HepG2 (cell line): Measurements from ENCODE around the gene ATF7IP. TPM values are rescaled to one million over a fixed set of nuclear protein-coding genes. Genes with fewer than 3 reads are reported as not detected.

ENCODE experiments used
- CC2D1A ChIP-seq: sonication (generic); formaldehyde crosslinking; IDR thresholded peaks from 2 replicates; pipeline ENCODE4 v1.8.1; 2023; ENCODE audit warnings: mild to moderate bottlenecking, missing genetic modification reagents
- FIP1L1 ChIP-seq: fragments of 200-400 bp; formaldehyde crosslinking; IDR thresholded peaks from 2 replicates; pipeline ENCODE4 v1.6.1; 2018; ENCODE audit warnings: low read depth, mild to moderate bottlenecking, low read length, moderate library complexity, borderline replicate concordance; ENCODE audit not compliant: insufficient read depth
- RARG ChIP-seq: sonication (generic); formaldehyde crosslinking; IDR thresholded peaks from 2 replicates; pipeline ENCODE4 v1.4.0; 2020; ENCODE audit warnings: low read depth, mild to moderate bottlenecking, missing genetic modification reagents
- SIX4 ChIP-seq: sonication (generic); formaldehyde crosslinking; IDR thresholded peaks from 2 replicates; pipeline ENCODE4 v1.4.0; 2020; ENCODE audit warnings: missing genetic modification reagents
- ZNF24 ChIP-seq: fragments of 450-650 bp; IDR thresholded peaks from 2 replicates; pipeline ENCODE4 v1.6.1; 2017; ENCODE audit warnings: antibody characterized with exemption, mild to moderate bottlenecking
- ZNF766 ChIP-seq: sonication (generic); formaldehyde crosslinking; IDR thresholded peaks from 2 replicates; pipeline ENCODE4 v1.5.0; 2020; ENCODE audit warnings: missing genetic modification reagents, borderline replicate concordance
- polyA plus RNA-seq, 8 experiments: library from polyadenylated mRNA; depleted of rRNA in 3 of 8; stranded (reverse) in 7 of 8; unstranded in 1 of 8; fragments of >200 nt; fragmentation: Illumina TruSeq in 4 of 8; extraction: Trizol in 4 of 8; gene quantifications; 2 replicates each; pipeline versions ENCODE4 v1.2.1 to v1.2.3, GENCODE V29; 2011 to 2016; ENCODE audit warnings: low read depth in 4 of 8, missing spikeins in 1 of 8, mixed read lengths in 1 of 8; ENCODE audit not compliant: insufficient read depth in 1 of 8
- total RNA-seq, 5 experiments: library from RNA; depleted of rRNA; stranded (reverse); fragments of >200 nt; fragmentation: Illumina TruSeq; extraction: Trizol; gene quantifications; 2 replicates each; pipeline ENCODE4 v1.2.3, GENCODE V29; 2016; ENCODE audit warnings: low read depth in 1 of 5
- TF ChIP-seq, protein P1 (sequence below): sonication (generic); formaldehyde crosslinking; IDR thresholded peaks from 2 replicates; pipeline ENCODE4 v1.5.1; 2020; ENCODE audit warnings: missing genetic modification reagents, mild to moderate bottlenecking, borderline replicate concordance
- TF ChIP-seq, protein P2 (sequence below): sonication (generic); formaldehyde crosslinking; IDR thresholded peaks from 2 replicates; pipeline ENCODE4 v1.4.0; 2020; ENCODE audit warnings: missing genetic modification reagents

Gene ATF7IP
- total and polyA plus RNA-seq, 2 of the 13 experiments (the other 11 are each of a cell fraction or from before 2014, with no cell fraction given), result 1.8 to 11.8 TPM

DNA sequence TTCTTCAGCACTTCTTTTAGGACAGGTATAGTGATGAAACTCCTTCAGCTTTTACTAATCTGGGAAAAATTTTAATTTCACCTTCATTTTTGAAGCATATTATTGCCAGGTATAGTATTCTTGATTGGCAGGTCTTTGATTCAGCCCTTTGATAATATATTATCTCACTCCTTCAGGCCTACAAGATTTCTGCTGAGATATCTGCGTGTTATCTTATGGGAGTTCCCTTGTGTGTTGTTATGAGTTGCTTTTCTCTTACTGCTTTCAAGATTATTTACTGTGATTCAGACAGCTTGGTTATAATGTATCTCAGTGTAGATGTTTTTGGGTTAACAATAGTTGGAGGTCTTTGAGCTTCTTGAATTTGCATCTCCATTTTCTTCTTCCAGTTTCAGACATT, 87.4 kb downstream of the ATF7IP start (continued):
- TF ChIP-seq, protein P1, sequence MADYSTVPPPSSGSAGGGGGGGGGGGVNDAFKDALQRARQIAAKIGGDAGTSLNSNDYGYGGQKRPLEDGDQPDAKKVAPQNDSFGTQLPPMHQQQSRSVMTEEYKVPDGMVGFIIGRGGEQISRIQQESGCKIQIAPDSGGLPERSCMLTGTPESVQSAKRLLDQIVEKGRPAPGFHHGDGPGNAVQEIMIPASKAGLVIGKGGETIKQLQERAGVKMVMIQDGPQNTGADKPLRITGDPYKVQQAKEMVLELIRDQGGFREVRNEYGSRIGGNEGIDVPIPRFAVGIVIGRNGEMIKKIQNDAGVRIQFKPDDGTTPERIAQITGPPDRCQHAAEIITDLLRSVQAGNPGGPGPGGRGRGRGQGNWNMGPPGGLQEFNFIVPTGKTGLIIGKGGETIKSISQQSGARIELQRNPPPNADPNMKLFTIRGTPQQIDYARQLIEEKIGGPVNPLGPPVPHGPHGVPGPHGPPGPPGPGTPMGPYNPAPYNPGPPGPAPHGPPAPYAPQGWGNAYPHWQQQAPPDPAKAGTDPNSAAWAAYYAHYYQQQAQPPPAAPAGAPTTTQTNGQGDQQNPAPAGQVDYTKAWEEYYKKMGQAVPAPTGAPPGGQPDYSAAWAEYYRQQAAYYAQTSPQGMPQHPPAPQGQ (CRISPR knock-in tag), result no peak
- TF ChIP-seq, protein P2, sequence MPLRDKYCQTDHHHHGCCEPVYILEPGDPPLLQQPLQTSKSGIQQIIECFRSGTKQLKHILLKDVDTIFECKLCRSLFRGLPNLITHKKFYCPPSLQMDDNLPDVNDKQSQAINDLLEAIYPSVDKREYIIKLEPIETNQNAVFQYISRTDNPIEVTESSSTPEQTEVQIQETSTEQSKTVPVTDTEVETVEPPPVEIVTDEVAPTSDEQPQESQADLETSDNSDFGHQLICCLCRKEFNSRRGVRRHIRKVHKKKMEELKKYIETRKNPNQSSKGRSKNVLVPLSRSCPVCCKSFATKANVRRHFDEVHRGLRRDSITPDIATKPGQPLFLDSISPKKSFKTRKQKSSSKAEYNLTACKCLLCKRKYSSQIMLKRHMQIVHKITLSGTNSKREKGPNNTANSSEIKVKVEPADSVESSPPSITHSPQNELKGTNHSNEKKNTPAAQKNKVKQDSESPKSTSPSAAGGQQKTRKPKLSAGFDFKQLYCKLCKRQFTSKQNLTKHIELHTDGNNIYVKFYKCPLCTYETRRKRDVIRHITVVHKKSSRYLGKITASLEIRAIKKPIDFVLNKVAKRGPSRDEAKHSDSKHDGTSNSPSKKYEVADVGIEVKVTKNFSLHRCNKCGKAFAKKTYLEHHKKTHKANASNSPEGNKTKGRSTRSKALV, result no peak
- TF ChIP-seq CC2D1A (CRISPR knock-in tag) (no peak), ZNF24 (no peak), ZNF766 (CRISPR knock-in tag) (no peak), RARG (CRISPR knock-in tag) (no peak), FIP1L1 (no peak), SIX4 (CRISPR knock-in tag) (no peak)
- TF ChIP-seq, all 625 proteins: peak for 0
